ENCODE data around the gene CAPN7. TPM values are rescaled to one million over a fixed set of nuclear protein-coding genes. Genes with fewer than 3 reads are reported as not detected.

The CAPN7 gene
- total RNA-seq, 4 donors from 2014 or later, result 33.8 to 153 (median 69.7) TPM

DNA sequence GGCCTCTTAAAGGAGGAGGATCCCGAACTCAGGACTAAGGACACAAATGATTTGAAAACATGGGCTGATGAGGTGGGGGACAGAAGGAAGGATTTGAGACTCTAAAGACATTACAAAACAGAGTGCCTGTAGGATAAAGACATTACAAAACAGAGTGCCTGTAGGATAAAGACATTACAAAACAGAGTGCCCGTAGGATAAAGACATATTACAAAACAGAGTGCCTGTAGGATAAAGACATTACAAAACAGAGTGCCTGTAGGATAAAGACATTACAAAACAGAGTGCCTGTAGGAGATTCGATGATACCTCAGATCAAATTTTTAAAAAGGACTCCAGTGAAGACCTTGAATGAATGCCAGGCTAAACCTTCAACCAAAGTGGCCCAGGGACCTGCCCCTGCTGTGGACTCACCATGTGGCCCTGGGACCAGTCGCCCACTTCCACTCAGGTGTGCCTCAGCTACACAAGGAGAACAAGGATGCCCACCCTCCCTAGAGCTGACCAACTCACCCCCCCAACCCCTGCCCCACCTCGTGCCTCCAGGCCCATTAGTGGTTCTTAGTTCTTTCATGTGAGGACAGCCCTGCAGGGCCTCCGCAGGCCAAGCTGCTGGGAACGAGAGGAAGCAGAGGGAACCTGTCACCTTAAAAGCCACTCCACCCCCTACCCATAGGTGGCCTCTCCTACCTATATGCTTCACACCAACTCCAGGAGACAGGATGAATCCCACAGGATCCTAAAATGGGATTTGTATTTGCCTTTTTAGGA, 66.6 kb downstream of the CAPN7 start:
- TF ChIP-seq, protein P1, sequence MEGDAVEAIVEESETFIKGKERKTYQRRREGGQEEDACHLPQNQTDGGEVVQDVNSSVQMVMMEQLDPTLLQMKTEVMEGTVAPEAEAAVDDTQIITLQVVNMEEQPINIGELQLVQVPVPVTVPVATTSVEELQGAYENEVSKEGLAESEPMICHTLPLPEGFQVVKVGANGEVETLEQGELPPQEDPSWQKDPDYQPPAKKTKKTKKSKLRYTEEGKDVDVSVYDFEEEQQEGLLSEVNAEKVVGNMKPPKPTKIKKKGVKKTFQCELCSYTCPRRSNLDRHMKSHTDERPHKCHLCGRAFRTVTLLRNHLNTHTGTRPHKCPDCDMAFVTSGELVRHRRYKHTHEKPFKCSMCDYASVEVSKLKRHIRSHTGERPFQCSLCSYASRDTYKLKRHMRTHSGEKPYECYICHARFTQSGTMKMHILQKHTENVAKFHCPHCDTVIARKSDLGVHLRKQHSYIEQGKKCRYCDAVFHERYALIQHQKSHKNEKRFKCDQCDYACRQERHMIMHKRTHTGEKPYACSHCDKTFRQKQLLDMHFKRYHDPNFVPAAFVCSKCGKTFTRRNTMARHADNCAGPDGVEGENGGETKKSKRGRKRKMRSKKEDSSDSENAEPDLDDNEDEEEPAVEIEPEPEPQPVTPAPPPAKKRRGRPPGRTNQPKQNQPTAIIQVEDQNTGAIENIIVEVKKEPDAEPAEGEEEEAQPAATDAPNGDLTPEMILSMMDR (IDR thresholded peaks at IDR 0.05 in 4 of 5, conservative IDR thresholded peaks at IDR 0.05 in 1 of 5), result no peak
- TF ChIP-seq POLR2A (IDR thresholded peaks at IDR 0.05), result no peak
- Histone ChIP-seq H3K27ac (peak overlapping the region; percentile 20 to 58 (median 49)), H3K36me3 (no peaks in the 10 kb centered on the region), H3K9me3 (no peaks in the 10 kb centered on the region), H3K27me3 (no peaks in the 10 kb centered on the region), H3K4me3 (no peak overlapping the region), H3K4me1 (peaks cover 39 to 47% of the 10 kb centered on the region in 2 donors)
- ATAC-seq, result no peak
- in situ Hi-C loops (cut with MboI; ENCODE audit: low sequenced_read_pairs in 4 of 4), result loop anchor here in 2 of 4 donors (5.0 to 10.0 kb wide), 2 partner anchors 60 to 62 kb away; partner anchors contain the start of gene SH3BP5 (in 2 of the 2)
- no peak for DNase-seq
- intact Hi-C loops (cut with DNase I; ENCODE audit: low total_unique reads), result no loop called here

DNA sequence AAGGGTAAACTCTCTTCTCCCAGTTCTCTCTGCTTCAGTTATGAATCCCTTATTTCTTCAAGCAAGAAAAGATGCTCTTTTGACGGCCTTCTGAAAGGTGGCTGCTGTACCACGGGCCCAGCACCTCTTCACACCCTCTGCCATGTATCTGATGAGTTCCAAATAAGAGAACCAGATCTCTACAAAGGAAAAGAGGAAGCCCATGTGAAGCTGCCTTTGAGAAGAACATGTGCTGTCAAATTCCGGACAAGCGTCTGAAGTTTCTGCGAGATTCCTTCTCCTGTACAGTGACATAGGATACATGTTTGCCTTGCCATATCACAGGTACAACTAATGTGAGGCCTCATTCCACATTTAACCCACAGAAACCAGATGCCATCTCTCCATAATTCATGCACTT, 67.2 kb downstream of the CAPN7 start:
- no peak for TF ChIP-seq POLR2A (IDR thresholded peaks at IDR 0.05)
- TF ChIP-seq, protein P1 (IDR thresholded peaks at IDR 0.05 in 4 of 5, conservative IDR thresholded peaks at IDR 0.05 in 1 of 5), result no peak
- intact Hi-C loops (cut with DNase I; ENCODE audit: low total_unique reads), result no loop called here
- in situ Hi-C loops (cut with MboI; ENCODE audit: low sequenced_read_pairs in 4 of 4), result loop anchor here in 2 of 4 donors (5.0 to 10.0 kb wide), 2 partner anchors 59 to 62 kb away; partner anchors contain the start of gene SH3BP5 (in 2 of the 2)
- Histone ChIP-seq H3K36me3 (no peaks in the 10 kb centered on the region), H3K4me3 (no peak overlapping the region), H3K27ac (peak overlapping the region; percentile 20 to 58 (median 49)), H3K4me1 (peaks cover 33 to 43% of the 10 kb centered on the region in 2 donors), H3K27me3 (no peaks in the 10 kb centered on the region), H3K9me3 (no peaks in the 10 kb centered on the region)
- ATAC-seq, result no peak
- no peak for DNase-seq

GRCh38 chr3:15276028-15276724, 70.1 kb downstream of the CAPN7 start:
- DNase-seq, result no peak
- no peak overlapping the region for H3K4me3 ChIP-seq
- H3K9me3 ChIP-seq, result no peaks in the 10 kb centered on the region
- ATAC-seq, result no peak
- intact Hi-C loops (cut with DNase I; ENCODE audit: low total_unique reads), result no loop called here
- H3K4me1 ChIP-seq, result peaks cover 13 to 22% of the 10 kb centered on the region in 2 donors
- H3K36me3 ChIP-seq, result no peaks in the 10 kb centered on the region
- H3K27ac ChIP-seq, result no peak overlapping the region
- in situ Hi-C loops (cut with MboI; ENCODE audit: low sequenced_read_pairs in 4 of 4), result loop anchor here in 1 of 4 donors (10.0 kb wide), 1 partner anchor 59 kb away; the partner anchor contains the start of gene SH3BP5
- no peaks in the 10 kb centered on the region for H3K27me3 ChIP-seq
- TF ChIP-seq POLR2A (IDR thresholded peaks at IDR 0.05), result no peak
- TF ChIP-seq, protein P1 (IDR thresholded peaks at IDR 0.05 in 4 of 5, conservative IDR thresholded peaks at IDR 0.05 in 1 of 5), result no peak

DNA sequence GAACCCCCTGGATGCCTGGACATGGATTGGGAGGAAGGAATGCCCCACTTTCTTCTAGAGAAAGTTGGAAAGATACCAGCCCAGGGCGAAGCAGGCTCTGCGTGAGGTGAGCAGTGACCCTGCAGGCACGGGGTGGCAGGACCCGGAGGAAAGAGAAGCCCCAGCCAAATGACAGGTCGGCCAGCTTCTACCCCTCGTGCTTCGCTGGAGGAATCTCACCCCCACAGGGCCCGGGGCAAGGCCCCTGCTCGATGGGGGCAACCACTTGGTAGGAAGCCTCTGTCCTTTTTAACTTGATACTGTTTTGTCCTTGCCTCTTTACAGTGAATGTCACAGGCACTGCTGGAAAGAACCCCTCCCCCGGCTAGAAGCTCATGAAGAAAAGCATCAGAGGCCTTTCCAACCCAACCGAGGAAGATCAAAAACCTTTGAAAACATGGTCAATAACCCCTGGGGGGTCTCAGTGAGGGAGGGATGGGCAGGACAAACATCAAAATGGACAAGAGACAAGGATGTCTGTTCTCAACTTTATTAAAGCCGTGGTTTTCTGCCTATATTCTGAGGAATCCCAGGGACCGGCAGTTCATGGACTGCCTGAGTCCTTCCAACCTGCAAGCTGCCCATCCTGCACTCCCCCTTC, 71.9 kb downstream of the CAPN7 start:
- in situ Hi-C loops (cut with MboI; ENCODE audit: low sequenced_read_pairs in 4 of 4), result loop anchor here in 1 of 4 donors (10.0 kb wide), 1 partner anchor 57 kb away; the partner anchor contains the start of gene SH3BP5
- ATAC-seq (no peak), DNase-seq (no peak)
- Histone ChIP-seq H3K27me3 (no peaks in the 10 kb centered on the region), H3K4me1 (peaks cover 11 to 12% of the 10 kb centered on the region in 2 donors), H3K4me3 (no peak overlapping the region), H3K9me3 (no peaks in the 10 kb centered on the region), H3K27ac (no peak overlapping the region), H3K36me3 (no peaks in the 10 kb centered on the region)
- intact Hi-C loops (cut with DNase I; ENCODE audit: low total_unique reads), result no loop called here
- TF ChIP-seq, protein P1 (IDR thresholded peaks at IDR 0.05 in 4 of 5, conservative IDR thresholded peaks at IDR 0.05 in 1 of 5), result no peak
- TF ChIP-seq POLR2A (IDR thresholded peaks at IDR 0.05), result no peak
